Natural killer cell treated with Interleukin-12 subunit alpha and Interleukin-12 subunit beta and Interleukin-15 and Interleukin-18, amount 100 ng/mL, for 72 hours (primary cell): Measurements from ENCODE around the gene IFRD1. TPM values are rescaled to one million over a fixed set of nuclear protein-coding genes. Genes with fewer than 3 reads are reported as not detected.
A peak's percentile ranks its signal among the peaks of the same experiment; 100 is the strongest.

Experiments
- ATAC-seq, 2 donors: fragments of 150-1000 bp; cut with Tn5 transposase in 1 of 2; sonication (Bioruptor Pico), chemical (Tn5 transposase) in 1 of 2; 2 replicates each; pipeline ENCODE4 v1.10.0; 2021
- DNase-seq: peaks from one replicate; pipeline ENCODE4 v3.0.0; 2022; ENCODE audit warnings: low spot score
- H3K27ac Mint-ChIP-seq, 2 donors: 1 replicate in 1 of 2; 2 replicates in 1 of 2; pipeline ENCODE4 v1.8.0; 2022; ENCODE audit warnings: mixed read lengths in 2 of 2, mild to moderate bottlenecking in 1 of 2, moderate library complexity in 1 of 2
- H3K27me3 Mint-ChIP-seq, 2 donors: 1 replicate in 1 of 2; 2 replicates in 1 of 2; pipeline ENCODE4 v1.8.0; 2022; ENCODE audit warnings: mixed read lengths in 2 of 2
- H3K36me3 Mint-ChIP-seq: one replicate; pipeline ENCODE4 v1.8.0; 2022; ENCODE audit warnings: mixed read lengths
- H3K4me1 Mint-ChIP-seq, 2 donors: 1 replicate in 1 of 2; 2 replicates in 1 of 2; pipeline ENCODE4 v1.8.0; 2022; ENCODE audit warnings: low read depth in 2 of 2, mixed read lengths in 2 of 2, mild to moderate bottlenecking in 1 of 2
- H3K4me3 Mint-ChIP-seq: one replicate; pipeline ENCODE4 v1.8.0; 2022; ENCODE audit warnings: mixed read lengths
- H3K9me3 Mint-ChIP-seq: 2 replicates; pipeline ENCODE4 v1.8.0; 2022; ENCODE audit warnings: mixed read lengths
- total RNA-seq, 2 donors: library from RNA; stranded (reverse); gene quantifications; one replicate each; pipeline ENCODE4 v1.2.3, GENCODE V29; 2022

Gene IFRD1
- total RNA-seq, 2 donors from 2014 or later, result 67.2 to 77.4 TPM

- DNase-seq, result no peak
- Mint-ChIP-seq H3K27me3 (no peaks in the 10 kb centered on the region), H3K9me3 (no peaks in the 10 kb centered on the region), H3K36me3 (peaks cover 4% of the 10 kb centered on the region), H3K4me1 (no peaks in the 10 kb centered on the region), H3K4me3 (no peak overlapping the region), H3K27ac (no peak overlapping the region)
- no peak for ATAC-seq
These were observed 34.5 kb downstream of the IFRD1 start for GRCh38 chr7:112484671-112485167.

GRCh38 chr7:112485766-112486165 is 35.5 kb downstream of the IFRD1 start:
- ATAC-seq (no peak), DNase-seq (no peak)
- Mint-ChIP-seq H3K4me1 (no peaks in the 10 kb centered on the region), H3K4me3 (no peak overlapping the region), H3K9me3 (no peaks in the 10 kb centered on the region), H3K27me3 (no peaks in the 10 kb centered on the region), H3K36me3 (peaks cover 8% of the 10 kb centered on the region), H3K27ac (no peak overlapping the region)

GRCh38 chr7:112487457-112488263 is 37.4 kb downstream of the IFRD1 start:
- no peaks in the 10 kb centered on the region for H3K9me3 Mint-ChIP-seq

GRCh38 chr7:112488264-112488552 is 37.9 kb downstream of the IFRD1 start:
- Mint-ChIP-seq H3K4me3 (no peak overlapping the region), H3K36me3 (peaks cover 8% of the 10 kb centered on the region), H3K27ac (no peak overlapping the region), H3K27me3 (no peaks in the 10 kb centered on the region), H3K9me3 (no peaks in the 10 kb centered on the region), H3K4me1 (no peaks in the 10 kb centered on the region)
- DNase-seq (no peak), ATAC-seq (no peak)

More at GRCh38 chr7:112487457-112488263, 37.4 kb downstream of the IFRD1 start:
- DNase-seq (no peak), ATAC-seq (peak in 1 of 2 donors; percentile 46)
- H3K36me3 Mint-ChIP-seq, result peaks cover 8% of the 10 kb centered on the region
- H3K4me1 Mint-ChIP-seq, result no peaks in the 10 kb centered on the region
- no peaks in the 10 kb centered on the region for H3K27me3 Mint-ChIP-seq
- H3K4me3 Mint-ChIP-seq, result no peak overlapping the region
- H3K27ac Mint-ChIP-seq, result no peak overlapping the region

- Mint-ChIP-seq H3K27me3 (peaks cover 4 to 24% of the 10 kb centered on the region in 2 donors), H3K9me3 (no peaks in the 10 kb centered on the region), H3K4me1 (no peaks in the 10 kb centered on the region), H3K27ac (no peak overlapping the region), H3K36me3 (peaks cover 8% of the 10 kb centered on the region), H3K4me3 (no peak overlapping the region)
- no peak for DNase-seq
- no peak for ATAC-seq
These were observed 41.9 kb downstream of the IFRD1 start for GRCh38 chr7:112492186-112492585.

GRCh38 chr7:112494656-112495055 is 44.4 kb downstream of the IFRD1 start:
- no peaks in the 10 kb centered on the region for H3K4me1 Mint-ChIP-seq
- no peak for ATAC-seq
- peaks cover 6 to 42% of the 10 kb centered on the region in 2 donors for H3K27me3 Mint-ChIP-seq
- H3K36me3 Mint-ChIP-seq, result peaks cover 5% of the 10 kb centered on the region
- H3K4me3 Mint-ChIP-seq, result no peak overlapping the region
- no peaks in the 10 kb centered on the region for H3K9me3 Mint-ChIP-seq
- DNase-seq, result no peak
- H3K27ac Mint-ChIP-seq, result no peak overlapping the region

- no peak for ATAC-seq
- DNase-seq, result no peak
- H3K27ac Mint-ChIP-seq, result no peak overlapping the region
- H3K9me3 Mint-ChIP-seq, result no peaks in the 10 kb centered on the region
- H3K4me1 Mint-ChIP-seq, result no peaks in the 10 kb centered on the region
- no peaks in the 10 kb centered on the region for H3K36me3 Mint-ChIP-seq
- H3K4me3 Mint-ChIP-seq, result no peak overlapping the region
- peaks cover 6 to 43% of the 10 kb centered on the region in 2 donors for H3K27me3 Mint-ChIP-seq
These were observed 45.0 kb downstream of the IFRD1 start for GRCh38 chr7:112495156-112495788.

GRCh38 chr7:112495810-112496462 is 45.7 kb downstream of the IFRD1 start:
- DNase-seq (no peak), ATAC-seq (no peak)
- no peaks in the 10 kb centered on the region for H3K36me3 Mint-ChIP-seq
- no peaks in the 10 kb centered on the region for H3K9me3 Mint-ChIP-seq
- peaks cover 6 to 43% of the 10 kb centered on the region in 2 donors for H3K27me3 Mint-ChIP-seq
- no peak overlapping the region for H3K4me3 Mint-ChIP-seq
- H3K27ac Mint-ChIP-seq, result no peak overlapping the region
- H3K4me1 Mint-ChIP-seq, result no peaks in the 10 kb centered on the region

GRCh38 chr7:112497481-112497880 is 47.2 kb downstream of the IFRD1 start:
- Mint-ChIP-seq H3K9me3 (no peaks in the 10 kb centered on the region), H3K27me3 (peaks cover 6 to 43% of the 10 kb centered on the region in 2 donors), H3K27ac (no peak overlapping the region), H3K36me3 (no peaks in the 10 kb centered on the region), H3K4me3 (no peak overlapping the region), H3K4me1 (no peaks in the 10 kb centered on the region)
- ATAC-seq, result no peak
- no peak for DNase-seq

- Mint-ChIP-seq H3K27me3 (peaks cover 8 to 53% of the 10 kb centered on the region in 2 donors), H3K36me3 (no peaks in the 10 kb centered on the region), H3K4me1 (no peaks in the 10 kb centered on the region), H3K9me3 (no peaks in the 10 kb centered on the region), H3K4me3 (no peak overlapping the region), H3K27ac (no peak overlapping the region)
- ATAC-seq (no peak), DNase-seq (no peak)
These were observed 50.4 kb downstream of the IFRD1 start for GRCh38 chr7:112500619-112501018.

- Mint-ChIP-seq H3K27ac (no peak overlapping the region), H3K4me3 (no peak overlapping the region), H3K4me1 (no peaks in the 10 kb centered on the region), H3K27me3 (peaks cover 4 to 40% of the 10 kb centered on the region in 2 donors), H3K9me3 (no peaks in the 10 kb centered on the region), H3K36me3 (no peaks in the 10 kb centered on the region)
- DNase-seq (no peak), ATAC-seq (no peak)
These were observed 51.7 kb downstream of the IFRD1 start for GRCh38 chr7:112501801-112502503.

- ATAC-seq (no peak), DNase-seq (no peak)
- Mint-ChIP-seq H3K27ac (no peak overlapping the region), H3K27me3 (peaks cover 4 to 32% of the 10 kb centered on the region in 2 donors), H3K36me3 (no peaks in the 10 kb centered on the region), H3K4me1 (no peaks in the 10 kb centered on the region), H3K9me3 (no peaks in the 10 kb centered on the region), H3K4me3 (no peak overlapping the region)
These were observed 52.4 kb downstream of the IFRD1 start for GRCh38 chr7:112502700-112503099.

GRCh38 chr7:112503361-112503972 is 53.2 kb downstream of the IFRD1 start:
- DNase-seq (no peak), ATAC-seq (no peak)
- no peak overlapping the region for H3K27ac Mint-ChIP-seq
- H3K36me3 Mint-ChIP-seq, result no peaks in the 10 kb centered on the region
- no peaks in the 10 kb centered on the region for H3K9me3 Mint-ChIP-seq
- no peak overlapping the region for H3K4me3 Mint-ChIP-seq
- H3K27me3 Mint-ChIP-seq, result peaks cover 2 to 28% of the 10 kb centered on the region in 2 donors
- no peaks in the 10 kb centered on the region for H3K4me1 Mint-ChIP-seq
